NCI-H748 (cell line): Measurements from ENCODE around the gene GPATCH2.
"Not testable (repeated sequence)": the region's sequence is repeated elsewhere in the genome, so short reads cannot be mapped to it uniquely, and the experiment has no call there.

Experiments
- DNase-seq: peaks from one replicate; lab custom pipeline; 2025; ENCODE audit not compliant: unreplicated experiment; lab: John Stamatoyannopoulos, UW

Gene GPATCH2

GRCh38 chr1:217527151-217527550 lies 103.7 kb downstream of the GPATCH2 start:
- DNase-seq, result no peak

- peak; percentile 44 for DNase-seq
Observed at GRCh38 chr1:217526636-217527035, 104.3 kb downstream of the GPATCH2 start.

- DNase-seq, result no peak
Observed at GRCh38 chr1:217525773-217526490, 105.0 kb downstream of the GPATCH2 start.

GRCh38 chr1:217524787-217525520 lies 105.9 kb downstream of the GPATCH2 start:
- DNase-seq, result peak; percentile 35

- DNase-seq, result not testable (repeated sequence)
Observed at GRCh38 chr1:217523921-217524320, 107.0 kb downstream of the GPATCH2 start.

GRCh38 chr1:217522277-217522676 lies 108.6 kb downstream of the GPATCH2 start:
- DNase-seq, result peak; percentile 12

GRCh38 chr1:217521317-217521716 lies 109.6 kb downstream of the GPATCH2 start:
- DNase-seq, result no peak

- peak; percentile 20 for DNase-seq
Observed at GRCh38 chr1:217506878-217507277, 124.0 kb downstream of the GPATCH2 start.

GRCh38 chr1:217498209-217498608 lies 132.7 kb downstream of the GPATCH2 start:
- DNase-seq, result no peak

- DNase-seq, result no peak
Observed at GRCh38 chr1:217495249-217495648, 135.6 kb downstream of the GPATCH2 start.

GRCh38 chr1:217494767-217495166 lies 136.1 kb downstream of the GPATCH2 start:
- DNase-seq, result no peak

GRCh38 chr1:217493290-217493689 lies 137.6 kb downstream of the GPATCH2 start:
- peak; percentile 31 for DNase-seq

- DNase-seq, result no peak
Observed at GRCh38 chr1:217484871-217485270, 146.0 kb downstream of the GPATCH2 start.

- no peak for DNase-seq
Observed at GRCh38 chr1:217482356-217483102, 148.4 kb downstream of the GPATCH2 start.

- no peak for DNase-seq
Observed at GRCh38 chr1:217478450-217478849, 152.4 kb downstream of the GPATCH2 start.

GRCh38 chr1:217472915-217473314 lies 158.0 kb downstream of the GPATCH2 start:
- DNase-seq, result no peak

- DNase-seq, result no peak
Observed at GRCh38 chr1:217471403-217471802, 159.5 kb downstream of the GPATCH2 start.

GRCh38 chr1:217469983-217470382 lies 160.9 kb downstream of the GPATCH2 start:
- no peak for DNase-seq

- DNase-seq, result no peak
Observed at GRCh38 chr1:217465102-217465501, 165.8 kb downstream of the GPATCH2 start.

- no peak for DNase-seq
Observed at GRCh38 chr1:217462666-217463065, 168.2 kb downstream of the GPATCH2 start.

GRCh38 chr1:217462159-217462558 lies 168.7 kb downstream of the GPATCH2 start:
- DNase-seq, result no peak

- no peak for DNase-seq
Observed at GRCh38 chr1:217457016-217457415, 173.9 kb downstream of the GPATCH2 start.
